ENCODE measurements around the gene DNHD1.

- TF ChIP-seq GATA2 (IDR thresholded peaks at IDR 0.05; ENCODE audit: low read depth, low read length) (no peak), GATA3 (IDR thresholded peaks at IDR 0.05; ENCODE audit: low read depth, low read length) (no peak)
Measured at GRCh38 chr11:6538456-6538855, 41.4 kb downstream of the DNHD1 start.
